ENCODE data around the gene NRXN2.

DNA sequence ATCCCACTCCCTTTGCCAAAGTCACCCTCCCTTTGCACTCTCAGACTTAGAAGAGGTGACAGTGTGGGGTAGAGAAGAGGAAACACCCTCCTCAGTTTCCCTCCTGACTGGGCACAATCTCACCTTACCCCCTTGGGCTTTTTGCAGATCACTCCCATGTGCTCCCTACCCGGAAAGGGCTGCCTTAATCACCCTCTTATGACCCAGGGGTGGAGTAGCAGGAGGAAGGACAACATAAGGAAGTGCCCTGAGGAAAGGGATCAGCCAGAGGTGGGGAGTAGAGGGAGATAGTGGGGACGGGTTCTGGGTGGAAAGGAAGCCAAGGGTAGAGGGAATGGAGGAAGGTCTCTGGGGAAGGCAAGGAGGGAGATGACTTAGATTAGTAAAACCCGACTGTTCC, 52.0 kb downstream of the NRXN2 start:
- no peak for TF ChIP-seq EZH2 (IDR thresholded peaks at IDR 0.05)
- no peak for TF ChIP-seq POLR2AphosphoS5 (IDR thresholded peaks at IDR 0.05; ENCODE audit: borderline replicate concordance, low read depth, low read length)
